ENCODE measurements around the gene RASD1.

GRCh38 chr17:17468217-17469010 lies 27.8 kb downstream of the RASD1 start:
- TF ChIP-seq, protein P1, sequence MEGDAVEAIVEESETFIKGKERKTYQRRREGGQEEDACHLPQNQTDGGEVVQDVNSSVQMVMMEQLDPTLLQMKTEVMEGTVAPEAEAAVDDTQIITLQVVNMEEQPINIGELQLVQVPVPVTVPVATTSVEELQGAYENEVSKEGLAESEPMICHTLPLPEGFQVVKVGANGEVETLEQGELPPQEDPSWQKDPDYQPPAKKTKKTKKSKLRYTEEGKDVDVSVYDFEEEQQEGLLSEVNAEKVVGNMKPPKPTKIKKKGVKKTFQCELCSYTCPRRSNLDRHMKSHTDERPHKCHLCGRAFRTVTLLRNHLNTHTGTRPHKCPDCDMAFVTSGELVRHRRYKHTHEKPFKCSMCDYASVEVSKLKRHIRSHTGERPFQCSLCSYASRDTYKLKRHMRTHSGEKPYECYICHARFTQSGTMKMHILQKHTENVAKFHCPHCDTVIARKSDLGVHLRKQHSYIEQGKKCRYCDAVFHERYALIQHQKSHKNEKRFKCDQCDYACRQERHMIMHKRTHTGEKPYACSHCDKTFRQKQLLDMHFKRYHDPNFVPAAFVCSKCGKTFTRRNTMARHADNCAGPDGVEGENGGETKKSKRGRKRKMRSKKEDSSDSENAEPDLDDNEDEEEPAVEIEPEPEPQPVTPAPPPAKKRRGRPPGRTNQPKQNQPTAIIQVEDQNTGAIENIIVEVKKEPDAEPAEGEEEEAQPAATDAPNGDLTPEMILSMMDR (IDR thresholded peaks at IDR 0.05): no peak
- no peak for TF ChIP-seq POLR2AphosphoS5 (IDR thresholded peaks at IDR 0.05)
- no peak for TF ChIP-seq POLR2A (IDR thresholded peaks at IDR 0.05)

Data from transverse colon (tissue), 4 donors.